Measurements from ENCODE around the gene GPR137C. TPM values are rescaled to one million over a fixed set of nuclear protein-coding genes. Genes with fewer than 3 reads are reported as not detected.

GPR137C gene
- total and polyA plus RNA-seq, 2 of the 4 experiments (the other 2 are of a cell fraction), result 0.72 to 0.91 TPM

- no peak overlapping the region for H4K5ac ChIP-seq (ENCODE audit: low read depth, low read length)
- no peak overlapping the region for H3K56ac ChIP-seq (ENCODE audit: extremely low read depth, insufficient read depth, low read length)
- H3K4ac ChIP-seq (ENCODE audit: low read depth, low read length), result no peak overlapping the region
- no peak overlapping the region for H3K14ac ChIP-seq (replicated peaks; ENCODE audit: low read depth, low read length)
- no peak overlapping the region for H3K9ac ChIP-seq (ENCODE audit: low read depth, low read length)
- no peaks in the 10 kb centered on the region; the same call in 1 of the 2 replicates for H3K9me1 ChIP-seq (ENCODE audit: insufficient read depth, low read length)
- H3K4me1 ChIP-seq (ENCODE audit: control insufficient read depth, insufficient read depth, low read length), result no peaks in the 10 kb centered on the region
- no peak for DNase-seq
- H2AFZ ChIP-seq (replicated peaks; ENCODE audit: low read length, poor library complexity), result no peak overlapping the region
- H3K27me3 ChIP-seq (ENCODE audit: control insufficient read depth, insufficient read depth, low read length), result no peaks in the 10 kb centered on the region
- no peak overlapping the region for H2BK20ac ChIP-seq (ENCODE audit: low read depth, low read length)
- no TSS peak for BruUV-seq (replicated peaks)
- no peak overlapping the region for H2BK15ac ChIP-seq (ENCODE audit: low read depth, low read length)
- H3K9me3 ChIP-seq (ENCODE audit: control insufficient read depth, insufficient read depth, low read length), result no peaks in the 10 kb centered on the region
- no peak overlapping the region for H3K18ac ChIP-seq (ENCODE audit: low read depth, low read length)
- H3K4me3 ChIP-seq (ENCODE audit: insufficient read depth, low read depth, low read length), result no peak overlapping the region
- TF ChIP-seq MAZ (IDR thresholded peaks at IDR 0.05; ENCODE audit: borderline replicate concordance, low read depth, low read length) (no peak), CEBPB (IDR thresholded peaks at IDR 0.05; ENCODE audit: low read depth, low read length) (no peak), SMC3 (IDR thresholded peaks at IDR 0.05; ENCODE audit: low read depth, low read length) (no peak), CHD1 (IDR thresholded peaks at IDR 0.05; ENCODE audit: low read depth, low read length) (no peak), BHLHE40 (IDR thresholded peaks at IDR 0.05; ENCODE audit: low read depth, low read length) (no peak), USF2 (IDR thresholded peaks at IDR 0.05; ENCODE audit: low read depth, low read length) (no peak), RAD21 (IDR thresholded peaks at IDR 0.05; ENCODE audit: low read length) (no peak), RFX5 (IDR thresholded peaks at IDR 0.05; ENCODE audit: low read depth, low read length) (no peak), MXI1 (IDR thresholded peaks at IDR 0.05; ENCODE audit: borderline replicate concordance, low read depth, low read length) (no peak), POLR2A (IDR thresholded peaks at IDR 0.05; ENCODE audit: low read depth, low read length) (no peak), NFE2L2 (IDR thresholded peaks at IDR 0.05; ENCODE audit: low read depth, low read length) (no peak), ELK1 (IDR thresholded peaks at IDR 0.05; ENCODE audit: borderline replicate concordance, low read depth, low read length) (no peak), CTCF (conservative IDR thresholded peaks at IDR 0.05; ENCODE audit: low read depth, low read length) (no peak)
- H4K20me1 ChIP-seq (ENCODE audit: insufficient read depth, low read length), result no peaks in the 10 kb centered on the region
- no peak overlapping the region for H2BK5ac ChIP-seq (ENCODE audit: low read depth, low read length, poor library complexity, severe bottlenecking)
- no peak overlapping the region for H2AK9ac ChIP-seq (replicated peaks; ENCODE audit: low read depth, low read length, poor library complexity)
- H3K36me3 ChIP-seq (ENCODE audit: control insufficient read depth, insufficient read depth, low read length), result no peaks in the 10 kb centered on the region
- dilution Hi-C loops (cut with HindIII; ENCODE audit: low sequenced_read_pairs, unreplicated experiment) (no loop called here), intact Hi-C loops (cut with micrococcal nuclease) (loop anchor here (5.0 kb wide), 1 partner anchor 233 kb away; no protein-coding TSS in a partner anchor), in situ Hi-C loops (cut with MboI; ENCODE audit: low sequenced_read_pairs) (no loop called here)
- H3K79me1 ChIP-seq (ENCODE audit: low read depth in 1 of 2, low read length in 2 of 2), result peaks cover 0 to 13% of the 10 kb centered on the region in 2 experiments; a peak in 2 of 4 replicates
- WGBS, 2 experiments (ENCODE audit: extremely low coverage in 2 of 2, insufficient read length in 1 of 2), result 80% methylated on average over 1 of the region's 3 CpGs; no CpG with 5 or more reads in 1 of the 2 experiments
- no peak overlapping the region for H3K27ac ChIP-seq (ENCODE audit: insufficient read depth, low read length)
- ATAC-seq (ENCODE audit: low read depth), result no peak
- no peak overlapping the region for H2AK5ac ChIP-seq (ENCODE audit: low read depth, low read length)
- H3K23ac ChIP-seq (ENCODE audit: low read depth, low read length), result no peak overlapping the region
- H4K8ac ChIP-seq (ENCODE audit: low read depth in 2 of 2, low read length in 2 of 2), result no peak overlapping the region
- no peak overlapping the region for H2BK120ac ChIP-seq (ENCODE audit: low read depth, low read length)
- ChIA-PET CTCF (no interaction called here), POLR2A (ENCODE audit: unreplicated experiment) (no interaction called here)
- no peak overlapping the region for H3K4me2 ChIP-seq (ENCODE audit: low read depth, low read length)
- no peak overlapping the region for H4K91ac ChIP-seq (ENCODE audit: insufficient read depth, low read depth, low read length)
These were observed 2.0 kb upstream of the GPR137C start for GRCh38 chr14:52550661-52551060.
